HG03442 (cell line): ENCODE results near the gene DAB1.
"Not testable (repeated sequence)": the region's sequence is repeated elsewhere in the genome, so short reads cannot be mapped to it uniquely, and the experiment has no call there.

Experiments
- ATAC-seq: cut with Tn5 transposase; IDR thresholded peaks from one replicate; pipeline ENCODE4 v1.9.1; 2021; ENCODE audit warnings: mild to moderate bottlenecking, moderate library complexity; ENCODE audit not compliant: unreplicated experiment

The DAB1 gene

DNA sequence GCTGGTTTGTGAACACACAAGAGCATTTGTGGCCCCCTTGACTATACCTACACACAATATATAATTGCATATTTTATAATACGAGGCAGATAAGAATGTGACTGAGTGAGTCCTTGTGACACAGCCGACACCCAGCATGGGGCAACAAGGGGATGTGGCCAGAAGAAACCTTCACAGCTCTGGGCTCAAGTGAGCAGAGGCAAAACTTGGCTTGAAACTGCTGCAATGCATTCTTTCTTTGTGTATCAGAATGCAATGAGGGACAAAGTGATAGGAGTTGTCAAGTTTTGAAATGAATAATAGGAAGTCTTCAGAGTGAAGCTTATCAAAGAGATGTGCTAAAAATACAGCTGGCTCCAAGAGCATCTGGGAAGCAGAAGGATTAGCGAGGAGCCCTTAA lies 334.0 kb downstream of the DAB1 start:
- ATAC-seq = no peak

DNA sequence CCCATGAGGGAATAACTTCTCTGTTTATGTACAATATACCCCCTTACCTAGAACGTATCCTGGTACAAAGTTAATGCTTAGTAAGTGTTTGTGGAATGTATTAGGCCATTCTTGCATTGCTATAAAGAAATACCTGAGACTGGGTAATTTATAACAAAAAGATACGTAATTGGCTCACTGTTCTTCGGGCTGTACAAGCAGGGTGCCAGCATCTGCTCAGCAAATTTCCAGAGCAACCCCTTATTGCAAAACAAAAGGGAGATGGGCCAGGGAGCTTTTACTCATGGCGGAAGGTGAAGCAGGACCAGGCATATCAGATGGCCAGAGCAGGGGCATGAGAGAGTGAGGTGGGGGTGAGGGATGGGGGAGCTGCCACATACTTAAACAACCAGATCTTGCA lies 334.6 kb downstream of the DAB1 start:
- no peak for ATAC-seq

DNA sequence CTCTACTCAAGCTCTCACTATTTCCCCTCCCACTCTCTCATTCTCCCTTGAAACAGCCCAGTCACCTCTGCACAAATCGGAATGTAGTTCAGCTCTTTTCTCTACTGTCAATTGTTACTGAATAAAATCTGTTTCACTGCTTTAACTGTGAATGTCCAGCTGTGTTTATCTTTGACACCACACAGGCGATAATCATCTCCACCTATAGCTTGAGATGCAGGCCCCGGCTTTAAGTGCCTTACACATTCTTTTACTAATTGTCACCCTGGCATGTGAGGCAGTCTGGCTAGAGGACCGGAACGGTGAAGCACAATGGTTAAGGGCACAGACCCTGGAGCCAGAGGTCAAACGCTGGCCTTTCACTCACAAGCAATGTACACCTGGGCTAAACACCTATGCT lies 335.2 kb downstream of the DAB1 start:
- ATAC-seq = no peak

DNA sequence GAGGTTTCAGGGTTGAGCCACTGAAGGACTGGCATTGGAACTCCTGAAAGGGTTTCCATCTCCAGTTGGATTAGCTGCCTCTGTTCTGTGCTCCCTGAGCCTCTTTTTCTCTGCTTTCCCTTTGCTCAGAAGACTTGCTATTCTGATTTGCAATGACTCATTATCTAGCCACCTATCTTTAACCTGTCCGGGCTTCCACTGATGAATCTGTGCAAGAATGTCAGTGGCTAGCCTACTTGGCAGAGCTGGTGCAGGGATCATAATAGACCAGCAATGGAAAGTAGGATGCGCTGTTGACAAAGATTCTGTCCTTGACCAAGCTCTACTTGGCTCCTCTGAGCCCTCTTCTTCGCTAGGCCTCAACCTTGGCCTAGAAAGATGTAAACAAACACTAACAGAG lies 336.2 kb downstream of the DAB1 start:
- ATAC-seq = not testable (repeated sequence)

DNA sequence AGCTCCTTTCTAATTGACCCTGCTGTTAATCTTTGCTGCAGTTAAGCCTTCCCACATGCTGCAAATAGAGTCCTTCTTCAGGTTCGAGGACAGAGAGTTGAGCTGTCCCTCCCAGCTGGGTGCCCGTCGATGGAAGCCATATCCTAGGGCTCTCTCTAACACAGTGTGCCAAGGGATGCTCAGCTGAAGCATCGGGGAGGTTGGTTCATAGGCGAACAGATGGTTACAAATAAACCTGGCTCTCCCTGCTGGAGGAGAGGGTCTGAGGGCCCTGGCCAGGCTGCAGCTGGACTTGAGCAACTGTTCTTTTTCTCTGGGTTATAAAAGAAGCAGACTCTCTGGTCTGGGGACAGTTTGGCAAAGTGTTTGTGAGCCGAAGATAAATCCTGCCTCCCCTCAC lies 337.7 kb downstream of the DAB1 start:
- no peak for ATAC-seq

DNA sequence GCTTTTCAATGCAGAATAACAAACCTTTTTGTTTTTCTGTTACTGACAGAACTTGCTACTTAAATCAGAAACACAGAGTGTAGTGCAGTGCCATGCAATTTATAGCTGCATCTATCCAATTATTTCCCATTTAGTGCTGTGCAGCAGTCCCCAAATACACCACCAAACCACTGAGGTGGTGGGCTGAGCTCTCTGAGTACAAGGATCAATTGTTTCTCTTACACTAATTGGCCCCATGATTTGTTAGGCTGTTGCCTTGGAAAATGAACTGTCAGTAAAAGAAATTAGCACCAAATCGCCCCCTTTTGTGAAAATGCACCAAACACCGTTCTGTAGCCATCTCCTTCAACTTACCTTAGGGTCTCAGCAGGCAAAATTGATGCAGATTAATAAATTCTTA lies 339.2 kb downstream of the DAB1 start:
- no peak for ATAC-seq

DNA sequence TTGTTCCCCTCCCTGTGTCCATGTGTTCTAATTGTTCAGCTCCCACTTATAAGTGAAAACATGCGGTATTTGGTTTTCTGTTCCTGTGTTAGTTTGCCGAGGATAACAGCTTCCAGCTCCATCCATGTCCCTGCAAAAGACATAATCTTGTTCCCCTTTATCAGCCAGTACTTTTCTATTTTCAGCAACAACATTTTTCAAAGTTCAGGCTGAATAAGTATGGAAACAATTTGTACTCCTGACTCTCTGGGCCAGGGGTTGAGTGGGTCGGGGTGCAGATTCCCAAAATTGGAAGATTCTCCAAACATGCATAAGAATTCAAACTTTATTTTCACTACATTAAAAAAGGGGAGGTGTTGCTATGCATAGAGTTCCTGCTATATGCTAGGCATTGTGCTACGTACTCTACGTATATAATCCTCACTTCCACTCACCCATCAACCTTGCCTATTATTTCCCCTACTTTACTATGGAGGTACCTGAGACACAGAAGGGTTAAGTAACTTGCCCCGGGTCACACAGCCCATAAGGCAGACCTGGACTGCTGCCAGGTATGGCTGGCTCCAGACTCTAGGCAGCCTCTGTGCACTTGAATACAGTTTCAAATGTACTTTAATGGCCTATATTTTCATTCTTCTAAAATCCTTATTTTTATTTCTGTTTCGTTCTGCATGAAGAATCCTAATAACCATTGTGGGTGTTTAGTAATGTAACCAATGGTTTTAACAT lies 341.0 kb downstream of the DAB1 start:
- ATAC-seq = no peak

DNA sequence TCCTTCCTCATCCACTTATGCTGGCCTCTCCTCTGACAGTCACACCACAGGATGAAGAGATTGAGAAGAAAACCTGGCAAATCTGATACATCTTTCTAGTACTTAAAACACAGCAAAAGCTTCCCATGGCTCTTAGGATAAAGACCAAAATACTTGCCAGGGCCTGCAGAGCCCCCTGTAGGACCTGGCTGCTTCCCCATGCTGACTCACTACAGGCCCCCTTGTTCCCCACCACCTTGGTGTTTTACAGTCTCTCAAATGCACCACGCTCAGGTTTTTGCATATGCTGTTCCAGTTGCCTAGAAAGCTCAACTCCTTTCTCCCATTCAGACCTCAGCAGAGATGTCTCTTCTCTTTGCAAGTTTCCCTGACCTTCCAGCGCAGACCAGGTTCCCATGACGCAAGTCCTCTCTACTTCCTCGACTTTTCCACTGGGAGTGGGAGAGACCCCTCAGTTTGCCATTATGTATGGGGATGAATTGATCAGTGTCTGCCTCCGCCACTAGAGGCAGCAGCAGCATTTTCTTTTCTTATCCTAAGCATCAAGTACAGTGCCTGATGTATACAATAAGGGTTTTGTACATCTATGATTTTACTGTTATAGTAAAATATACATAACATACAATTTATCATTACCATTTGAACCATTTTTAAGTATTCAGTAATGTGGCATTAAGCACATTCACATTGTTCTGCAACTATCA lies 344.3 kb downstream of the DAB1 start:
- ATAC-seq = no peak

DNA sequence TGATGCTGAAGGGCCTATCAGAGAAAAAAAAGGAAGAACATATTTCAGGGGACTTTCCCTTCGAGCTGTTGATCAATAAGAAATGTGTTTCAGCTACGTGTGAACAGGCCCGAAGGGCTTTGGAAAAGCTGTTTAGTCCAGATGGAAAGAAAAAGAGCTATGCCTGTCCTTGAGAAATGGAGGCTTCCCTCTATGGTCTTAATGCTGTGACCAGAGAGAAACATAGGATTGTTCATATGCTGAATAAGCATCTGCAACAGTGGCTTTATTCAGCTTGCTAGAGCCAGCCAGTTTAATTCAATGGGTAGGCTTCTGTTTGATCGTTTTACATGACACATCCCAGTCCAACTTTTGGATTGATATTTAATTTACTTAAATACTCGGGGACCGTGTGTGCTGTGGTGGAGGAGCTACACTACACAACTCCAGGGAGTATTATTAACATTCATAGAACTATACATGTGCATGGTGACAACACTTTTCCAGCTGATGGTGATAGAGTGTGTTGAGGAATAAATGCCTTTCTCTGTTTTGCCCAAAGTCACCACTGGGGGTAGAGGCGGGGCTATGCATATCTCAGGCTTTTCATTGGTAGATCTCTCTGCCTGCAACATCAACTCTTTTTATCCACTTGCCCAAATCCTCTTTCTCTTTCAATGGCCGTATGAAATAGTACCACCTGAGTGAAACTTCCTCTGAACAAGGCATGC lies 351.3 kb downstream of the DAB1 start:
- ATAC-seq = no peak

DNA sequence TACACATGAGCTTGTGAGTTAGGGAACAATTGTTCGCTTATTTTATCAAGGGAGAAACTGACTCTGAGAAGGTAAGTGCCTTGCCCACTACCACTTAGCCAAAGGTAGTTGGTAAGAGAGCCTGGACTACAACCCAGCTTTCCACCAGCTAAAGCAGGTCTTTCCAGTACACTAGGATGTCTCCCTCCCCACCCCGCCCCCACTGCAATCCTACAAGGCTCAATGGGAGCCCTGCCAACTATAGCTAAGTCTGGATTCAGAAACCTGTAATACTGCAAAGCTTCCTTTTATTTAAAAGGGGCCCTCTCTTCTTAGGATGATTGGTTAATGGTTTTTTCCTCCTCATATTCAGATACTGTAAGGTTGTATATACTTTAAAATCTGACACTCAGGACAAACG lies 356.0 kb downstream of the DAB1 start:
- no peak for ATAC-seq

DNA sequence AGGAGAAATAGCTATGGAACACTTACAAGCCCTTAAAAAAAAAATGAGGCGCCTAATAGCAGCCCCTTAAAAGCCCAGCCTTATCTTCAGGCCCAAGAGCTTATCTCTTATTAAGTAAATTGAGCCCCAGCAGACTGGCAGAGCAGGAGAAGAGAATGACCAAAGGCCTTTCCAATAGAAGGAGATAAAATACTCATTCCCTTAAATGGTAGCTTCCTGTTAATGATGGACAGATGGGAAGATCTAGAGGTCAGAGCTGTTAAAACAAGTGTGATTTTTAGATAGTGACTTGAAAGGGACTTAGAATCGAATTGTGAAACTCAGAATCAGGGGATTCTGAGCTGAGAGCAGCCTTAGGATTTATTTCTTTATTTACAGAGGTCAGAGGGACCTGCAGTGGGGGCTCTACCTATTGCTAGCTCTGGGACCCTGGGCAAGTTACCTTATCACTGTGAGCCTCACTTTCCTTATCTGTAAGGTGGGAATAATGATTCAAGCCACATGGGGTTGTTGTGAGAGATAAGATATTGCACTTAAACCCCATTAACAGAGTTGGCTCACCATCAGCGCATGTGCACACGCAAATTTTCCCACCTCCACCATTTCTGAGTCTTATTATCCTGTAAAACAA lies 356.8 kb downstream of the DAB1 start:
- ATAC-seq = no peak

DNA sequence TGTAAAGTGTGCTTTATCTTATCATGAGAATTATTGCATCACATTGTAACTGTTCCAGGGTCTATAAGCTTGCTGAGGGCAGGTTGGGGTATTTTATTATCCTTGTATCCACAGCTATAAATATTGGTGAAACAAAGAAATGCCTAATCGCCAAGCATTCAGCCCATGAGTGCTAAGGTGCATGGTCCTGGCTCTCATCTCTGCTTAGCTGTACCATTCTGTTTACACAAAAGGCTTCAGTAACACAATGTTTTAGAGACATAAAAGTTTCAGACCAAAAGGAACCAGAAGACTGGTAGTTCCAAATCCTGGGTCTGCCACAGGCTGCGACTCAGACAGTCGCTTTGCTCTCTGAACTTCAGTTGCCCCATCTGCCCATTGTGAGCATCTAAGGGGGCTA lies 358.4 kb downstream of the DAB1 start:
- no peak for ATAC-seq

DNA sequence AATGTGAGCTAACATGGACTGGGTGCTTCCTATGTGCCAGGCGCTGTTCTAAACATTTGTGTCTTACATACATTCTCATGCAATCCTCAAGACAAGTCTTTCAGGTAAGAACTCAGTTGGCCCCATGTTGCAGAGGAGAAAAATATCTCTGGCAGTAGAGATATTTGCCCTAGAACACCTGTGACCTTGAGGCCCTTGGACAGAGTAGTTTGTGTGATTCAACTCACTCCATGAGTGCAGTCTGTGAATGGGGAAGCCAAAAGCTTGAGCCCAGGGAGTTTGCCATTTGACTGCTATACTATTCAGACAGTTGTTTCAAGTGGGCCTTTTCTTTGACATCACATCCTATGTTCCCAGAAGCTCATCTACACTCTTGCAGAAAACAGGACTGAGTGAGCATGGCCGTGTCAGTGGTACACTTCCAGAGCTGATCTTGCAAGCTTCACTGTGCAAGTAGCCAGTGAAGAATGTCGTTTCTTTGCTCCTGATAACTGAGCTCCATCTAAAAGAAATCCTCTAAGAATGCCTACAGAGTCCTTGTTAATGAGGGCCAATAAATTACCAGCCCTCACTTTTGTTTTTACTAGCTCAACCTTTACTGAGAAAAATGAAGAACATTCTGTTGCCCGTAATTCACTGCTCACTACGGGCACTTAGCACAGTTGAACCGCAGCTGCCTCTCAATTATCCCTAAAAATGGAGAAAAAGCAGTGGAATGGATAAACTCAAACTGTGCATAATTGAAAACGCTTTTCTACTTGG lies 359.3 kb downstream of the DAB1 start:
- ATAC-seq = no peak

DNA sequence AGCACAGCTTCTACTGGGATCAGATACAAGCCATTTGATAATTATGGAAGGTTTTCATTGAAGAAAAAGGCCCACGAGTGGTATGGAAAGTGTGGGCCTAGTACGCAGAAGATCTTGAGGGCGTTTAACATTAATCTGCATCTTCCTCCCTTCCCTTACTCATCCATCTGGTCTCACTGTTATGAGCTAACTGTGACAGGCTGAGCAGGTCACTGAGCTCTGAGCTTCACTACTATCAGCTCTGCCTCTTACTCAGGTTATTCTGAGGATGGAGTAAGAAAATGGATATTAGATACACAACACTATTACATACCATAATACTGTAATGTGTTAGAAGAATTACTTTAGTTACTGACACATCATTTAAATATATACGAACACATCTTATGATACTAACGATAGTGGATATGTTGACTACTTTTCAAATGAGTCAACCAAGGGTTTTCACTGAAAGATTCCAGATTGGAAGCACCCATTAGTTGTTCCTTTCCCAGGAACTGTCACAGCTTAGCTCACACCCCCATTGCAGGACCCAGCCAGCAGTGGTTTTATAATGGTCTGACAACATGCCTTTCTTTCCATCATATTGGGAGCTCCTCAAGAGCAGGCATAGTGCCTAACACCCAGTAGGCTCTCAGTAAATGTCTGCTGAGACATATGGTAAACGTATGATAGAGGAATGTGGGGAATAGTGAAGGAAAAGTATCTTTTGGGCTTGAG lies 360.3 kb downstream of the DAB1 start:
- no peak for ATAC-seq

DNA sequence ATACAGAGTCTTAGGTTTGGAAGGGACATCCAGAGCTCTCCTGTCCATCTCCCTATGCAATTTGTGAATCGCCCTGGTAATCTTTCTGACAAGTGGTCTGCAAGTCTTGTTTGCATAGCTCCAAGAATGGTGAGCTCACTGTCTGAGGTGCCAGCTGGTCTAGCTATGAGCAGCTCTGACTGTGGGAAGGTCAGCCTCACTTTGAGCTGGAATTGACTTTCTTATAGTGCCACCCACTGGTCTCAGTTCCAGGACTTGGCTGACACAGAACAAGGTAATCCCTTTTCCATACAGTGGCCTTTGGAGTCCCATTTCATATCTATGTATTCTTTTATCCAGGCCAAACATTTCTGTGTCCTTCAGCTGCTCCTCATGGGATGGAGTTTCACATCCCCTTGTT lies 362.5 kb downstream of the DAB1 start:
- no peak for ATAC-seq

DNA sequence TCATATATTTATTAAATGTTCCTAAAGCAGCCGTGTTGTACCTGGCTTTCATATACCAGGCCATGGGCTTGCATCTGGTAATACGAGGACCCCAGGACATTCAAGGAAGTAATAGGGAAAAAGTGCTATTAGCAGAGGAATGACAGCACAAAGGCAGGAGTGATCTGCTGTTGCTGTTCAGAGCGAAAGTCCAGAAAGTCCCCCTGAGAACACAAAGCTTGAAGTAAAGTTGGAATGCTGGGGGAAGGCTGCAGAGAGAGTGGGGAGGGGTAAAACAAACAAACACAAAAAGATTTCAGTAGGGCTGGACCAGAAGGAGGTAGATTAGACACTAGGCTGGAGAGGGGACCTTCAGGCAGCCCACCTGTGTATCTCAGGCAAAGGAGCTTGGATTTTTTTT lies 363.4 kb downstream of the DAB1 start:
- no peak for ATAC-seq

DNA sequence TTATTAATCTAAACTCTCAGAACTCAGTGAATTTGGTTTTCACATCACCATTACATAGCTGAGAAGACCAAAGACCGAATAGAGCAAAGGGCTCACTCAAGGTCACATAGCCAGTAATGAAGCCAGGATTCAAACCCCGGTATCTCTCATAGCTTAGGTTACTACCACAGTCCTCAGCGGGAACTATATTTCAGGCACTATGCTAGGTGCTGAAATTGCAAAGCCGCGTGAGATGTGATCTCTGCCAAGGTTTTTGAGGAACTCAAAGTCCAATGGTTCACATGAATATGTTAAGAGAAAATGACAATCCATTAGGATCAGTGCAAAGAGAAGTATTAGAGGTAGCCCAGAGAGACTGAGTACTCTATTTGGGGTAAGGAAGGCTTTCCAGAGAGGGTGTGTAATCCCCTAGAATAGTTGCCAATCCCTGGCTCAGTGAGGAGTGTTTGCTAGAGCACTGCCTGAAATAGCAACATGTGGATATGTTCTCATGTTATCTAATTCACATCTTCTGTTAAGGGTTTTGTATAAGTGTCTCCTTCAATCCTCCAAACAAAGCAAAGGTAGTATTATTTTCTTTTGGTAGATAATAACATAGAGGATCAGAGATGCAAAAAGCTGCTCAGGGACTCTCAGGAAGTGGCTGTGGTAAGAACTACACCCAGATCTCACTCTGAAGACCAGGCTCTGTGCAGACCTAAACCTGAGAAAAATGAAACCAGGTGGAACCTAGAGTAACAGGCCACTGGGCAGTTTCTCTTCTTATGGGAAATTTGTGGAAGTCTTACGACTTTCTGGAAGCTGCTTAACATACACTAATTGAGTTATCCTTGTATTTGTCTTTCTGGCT lies 365.0 kb downstream of the DAB1 start:
- ATAC-seq = no peak

DNA sequence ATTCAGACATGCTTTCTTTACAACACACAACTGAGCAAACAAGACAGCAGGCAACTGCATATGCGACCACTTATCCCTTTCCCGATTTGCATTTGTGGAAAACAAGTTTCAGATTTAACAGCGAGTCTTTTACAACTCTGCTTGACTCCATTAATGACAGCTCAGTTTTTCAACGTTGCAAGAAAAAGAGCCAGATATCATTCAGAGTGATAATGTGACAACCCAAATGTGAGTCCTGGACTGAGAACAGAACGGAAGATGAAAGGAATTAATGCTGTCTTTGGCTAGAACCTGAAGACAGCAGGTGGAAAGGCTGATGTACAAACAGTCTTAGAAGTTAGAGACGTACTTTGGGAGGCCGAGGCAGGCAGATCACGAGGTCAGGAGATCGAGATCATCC lies 375.0 kb downstream of the DAB1 start:
- no peak for ATAC-seq

DNA sequence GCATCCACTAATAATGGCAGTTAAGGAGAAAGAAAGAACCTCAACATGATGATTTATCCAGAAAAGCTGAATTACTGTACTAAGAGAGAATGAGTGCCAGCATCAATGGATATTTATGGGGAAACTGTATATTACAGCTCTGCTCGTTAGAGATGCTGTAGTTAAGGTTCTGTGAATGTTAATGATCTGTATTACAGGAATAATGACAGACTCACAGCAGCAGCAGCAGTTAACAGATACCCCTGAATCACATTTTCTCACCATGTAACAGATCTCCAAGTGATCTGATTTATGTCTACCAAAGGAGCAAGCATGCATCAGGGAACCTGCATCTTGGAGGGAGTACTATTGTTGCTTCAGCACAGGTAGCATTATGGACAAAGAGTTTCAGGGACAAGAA lies 377.4 kb downstream of the DAB1 start:
- ATAC-seq = no peak
